Erythroblast (primary cell): ENCODE data around the gene SMARCAL1.

Experiments
- GATA1 ChIP-seq: IDR thresholded peaks from 2 replicates; pipeline ENCODE4 v1.6.1; 2011; ENCODE audit warnings: low read depth, mild to moderate bottlenecking, control low read depth, low read length, moderate library complexity
- POLR2A ChIP-seq: IDR thresholded peaks from 2 replicates; pipeline ENCODE4 v1.6.1; 2011; ENCODE audit warnings: mild to moderate bottlenecking, low read length

- TF ChIP-seq POLR2A = no peak
- TF ChIP-seq GATA1 = no peak
Observed at GRCh38 chr2:216532562-216532961, 120.3 kb downstream of the SMARCAL1 start.
